ENCODE data around the gene FCHSD2. TPM values are rescaled to one million over a fixed set of nuclear protein-coding genes. Genes with fewer than 3 reads are reported as not detected.

Gene FCHSD2
- total and polyA plus RNA-seq, 2 donors (not counting 1 experiment from before 2014, with no cell fraction given) = 113 to 189 TPM

DNA sequence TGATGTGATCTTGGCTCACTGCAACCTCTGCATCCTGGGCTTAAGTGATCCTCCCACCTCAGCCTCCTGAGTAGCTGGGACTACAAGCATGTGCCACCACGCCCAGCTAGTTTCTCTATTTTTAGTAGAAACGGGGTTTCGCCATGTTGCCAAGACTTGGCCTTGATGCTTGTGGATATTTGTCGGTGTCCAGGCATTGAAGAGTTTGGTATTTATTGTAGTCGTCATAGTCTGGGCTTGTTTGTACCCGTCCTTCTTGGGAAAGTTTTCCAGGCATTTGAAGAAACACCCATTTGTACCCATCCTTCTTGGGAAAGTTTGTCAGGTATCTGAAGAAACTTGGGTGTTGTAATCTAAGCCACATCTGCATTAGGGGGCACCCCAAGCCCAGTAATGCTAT is 28.7 kb downstream of the FCHSD2 start:
- Mint-ChIP-seq H3K27ac (peak overlapping the region; percentile 85), H3K27me3 (no peaks in the 10 kb centered on the region), H3K9me3 (ENCODE audit: insufficient read depth) (peaks cover 14% of the 10 kb centered on the region), H3K4me1 (peaks cover 70% of the 10 kb centered on the region), H3K4me3 (no peak overlapping the region)
- Histone ChIP-seq H3K4me1 (ENCODE audit: control insufficient read depth in 2 of 2, insufficient read depth in 2 of 2, low read length in 2 of 2) (peaks cover 25 to 37% of the 10 kb centered on the region in 2 donors), H3K9me3 (ENCODE audit: control extremely low read depth in 1 of 3, control insufficient read depth in 2 of 3, insufficient read depth in 1 of 3, low read length in 2 of 3) (peaks cover 4 to 7% (median 5%) of the 10 kb centered on the region in 3 donors), H3K79me2 (ENCODE audit: control insufficient read depth, insufficient read depth, low read length) (peaks cover 100% of the 10 kb centered on the region), H3K36me3 (replicated peaks in 1 of 2; ENCODE audit: control extremely low read depth in 1 of 2, control insufficient read depth in 1 of 2, extremely low read depth in 1 of 2, insufficient read depth in 2 of 2, low read length in 1 of 2) (peaks cover 13 to 39% of the 10 kb centered on the region in 2 experiments), H3K27me3 (replicated peaks in 1 of 4; ENCODE audit: control extremely low read depth in 1 of 4, control insufficient read depth in 3 of 4, insufficient read depth in 4 of 4, low read length in 3 of 4) (no peaks in the 10 kb centered on the region), H3K4me2 (replicated peaks; ENCODE audit: low read depth, low read length, poor library complexity, severe bottlenecking) (no peak overlapping the region), H3K27ac (ENCODE audit: low read length in 2 of 2) (peak overlapping the region in 1 of 2 donors; percentile 75), H2AFZ (ENCODE audit: insufficient read depth, low read depth, low read length, poor library complexity, severe bottlenecking) (no peak overlapping the region), H3K9ac (ENCODE audit: low read length) (no peak overlapping the region), H4K20me1 (ENCODE audit: control insufficient read depth, insufficient read depth, low read length, poor library complexity, severe bottlenecking) (peaks cover 12% of the 10 kb centered on the region), H3K4me3 (ENCODE audit: control extremely low read depth in 1 of 5, extremely low read depth in 1 of 5, insufficient read depth in 1 of 5, low read depth in 2 of 5, low read length in 4 of 5) (no peak overlapping the region)
- intact Hi-C loops (cut with micrococcal nuclease) = no loop called here
- DNase-seq (no peak), ATAC-seq (ENCODE audit: low read depth) (no peak)
- CTCF ChIA-PET = interaction anchor here (0.6 to 1.4 kb wide), 5 partner anchors 10 to 632 kb away, joined by 3 read pairs; no protein-coding TSS in a partner anchor
- POLR2A ChIA-PET = interaction anchor here (0.6 to 0.7 kb wide), 2 partner anchors 14 to 109 kb away, joined by 6 to 12 read pairs; no protein-coding TSS in a partner anchor
- WGBS (ENCODE audit: insufficient coverage) = 97% methylated on average over 5 of the region's 6 CpGs
- TF ChIP-seq, protein P1, sequence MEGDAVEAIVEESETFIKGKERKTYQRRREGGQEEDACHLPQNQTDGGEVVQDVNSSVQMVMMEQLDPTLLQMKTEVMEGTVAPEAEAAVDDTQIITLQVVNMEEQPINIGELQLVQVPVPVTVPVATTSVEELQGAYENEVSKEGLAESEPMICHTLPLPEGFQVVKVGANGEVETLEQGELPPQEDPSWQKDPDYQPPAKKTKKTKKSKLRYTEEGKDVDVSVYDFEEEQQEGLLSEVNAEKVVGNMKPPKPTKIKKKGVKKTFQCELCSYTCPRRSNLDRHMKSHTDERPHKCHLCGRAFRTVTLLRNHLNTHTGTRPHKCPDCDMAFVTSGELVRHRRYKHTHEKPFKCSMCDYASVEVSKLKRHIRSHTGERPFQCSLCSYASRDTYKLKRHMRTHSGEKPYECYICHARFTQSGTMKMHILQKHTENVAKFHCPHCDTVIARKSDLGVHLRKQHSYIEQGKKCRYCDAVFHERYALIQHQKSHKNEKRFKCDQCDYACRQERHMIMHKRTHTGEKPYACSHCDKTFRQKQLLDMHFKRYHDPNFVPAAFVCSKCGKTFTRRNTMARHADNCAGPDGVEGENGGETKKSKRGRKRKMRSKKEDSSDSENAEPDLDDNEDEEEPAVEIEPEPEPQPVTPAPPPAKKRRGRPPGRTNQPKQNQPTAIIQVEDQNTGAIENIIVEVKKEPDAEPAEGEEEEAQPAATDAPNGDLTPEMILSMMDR (IDR thresholded peaks at IDR 0.05) = no peak
- no peak for TF ChIP-seq EZH2 (IDR thresholded peaks at IDR 0.05; ENCODE audit: borderline replicate concordance, insufficient read depth, low read depth, low read length, poor library complexity, severe bottlenecking)

DNA sequence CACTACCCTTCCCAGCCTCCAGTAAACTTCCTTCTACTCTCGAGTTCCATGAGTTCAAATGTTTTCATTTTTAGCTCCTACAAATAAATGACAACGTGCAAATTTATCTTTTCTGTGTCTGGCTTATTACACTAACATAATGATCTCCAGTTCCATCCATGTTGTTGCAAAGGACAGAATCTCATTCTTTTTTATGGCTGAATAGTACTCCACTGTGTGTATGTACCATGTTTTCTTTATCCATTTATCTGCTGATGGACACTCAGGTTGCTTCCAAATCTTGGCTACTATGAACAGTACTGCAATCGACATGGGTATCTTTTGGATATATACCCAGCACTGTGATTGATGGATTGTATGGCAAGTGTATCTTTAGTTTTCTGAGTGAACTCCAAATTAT is 34.5 kb downstream of the FCHSD2 start:
- ATAC-seq (ENCODE audit: low read depth) = no peak
- Histone ChIP-seq H3K36me3 (replicated peaks in 1 of 2; ENCODE audit: control extremely low read depth in 1 of 2, control insufficient read depth in 1 of 2, extremely low read depth in 1 of 2, insufficient read depth in 2 of 2, low read length in 1 of 2) (peaks cover 0 to 32% of the 10 kb centered on the region in 2 experiments), H3K9ac (ENCODE audit: low read length) (no peak overlapping the region), H3K4me3 (ENCODE audit: control extremely low read depth in 1 of 5, extremely low read depth in 1 of 5, insufficient read depth in 1 of 5, low read depth in 2 of 5, low read length in 4 of 5) (no peak overlapping the region), H3K79me2 (ENCODE audit: control insufficient read depth, insufficient read depth, low read length) (peaks cover 99% of the 10 kb centered on the region), H2AFZ (ENCODE audit: insufficient read depth, low read depth, low read length, poor library complexity, severe bottlenecking) (no peak overlapping the region), H3K27me3 (replicated peaks in 1 of 4; ENCODE audit: control extremely low read depth in 1 of 4, control insufficient read depth in 3 of 4, insufficient read depth in 4 of 4, low read length in 3 of 4) (no peaks in the 10 kb centered on the region), H3K4me1 (ENCODE audit: control insufficient read depth in 2 of 2, insufficient read depth in 2 of 2, low read length in 2 of 2) (peaks cover 23 to 41% of the 10 kb centered on the region in 2 donors), H3K4me2 (replicated peaks; ENCODE audit: low read depth, low read length, poor library complexity, severe bottlenecking) (no peak overlapping the region), H4K20me1 (ENCODE audit: control insufficient read depth, insufficient read depth, low read length, poor library complexity, severe bottlenecking) (no peaks in the 10 kb centered on the region), H3K27ac (ENCODE audit: low read length in 2 of 2) (peak overlapping the region in 1 of 2 donors; percentile 67), H3K9me3 (ENCODE audit: control extremely low read depth in 1 of 3, control insufficient read depth in 2 of 3, insufficient read depth in 1 of 3, low read length in 2 of 3) (peaks cover 6 to 10% (median 8%) of the 10 kb centered on the region in 3 donors)
- Mint-ChIP-seq H3K9me3 (ENCODE audit: insufficient read depth) (peaks cover 17% of the 10 kb centered on the region), H3K27ac (peak overlapping the region; percentile 18), H3K27me3 (no peaks in the 10 kb centered on the region), H3K4me1 (peaks cover 70% of the 10 kb centered on the region), H3K4me3 (no peak overlapping the region)
- POLR2A ChIA-PET = interaction anchor here (0.7 kb wide), 1 partner anchor 13 kb away, joined by 3 read pairs; no protein-coding TSS in a partner anchor
- WGBS (ENCODE audit: insufficient coverage) = 89% methylated on average over 1 of the region's 3 CpGs
- intact Hi-C loops (cut with micrococcal nuclease) = loop anchor here (5.0 kb wide), 1 partner anchor 35 kb away; no protein-coding TSS in a partner anchor
- TF ChIP-seq EZH2 (IDR thresholded peaks at IDR 0.05; ENCODE audit: borderline replicate concordance, insufficient read depth, low read depth, low read length, poor library complexity, severe bottlenecking) = no peak
- TF ChIP-seq, protein P1 (IDR thresholded peaks at IDR 0.05) = no peak
- DNase-seq = no peak
- CTCF ChIA-PET = interaction anchor here (0.7 to 1.1 kb wide), 2 partner anchors 20 to 70 kb away, joined by 3 read pairs; no protein-coding TSS in a partner anchor

All from B cell (primary cell).